ENCODE measurements around the gene C16orf96. TPM values are rescaled to one million over a fixed set of nuclear protein-coding genes. Genes with fewer than 3 reads are reported as not detected.

The C16orf96 gene
- total RNA-seq, 1 donor from 2014 or later, result not detected

DNA sequence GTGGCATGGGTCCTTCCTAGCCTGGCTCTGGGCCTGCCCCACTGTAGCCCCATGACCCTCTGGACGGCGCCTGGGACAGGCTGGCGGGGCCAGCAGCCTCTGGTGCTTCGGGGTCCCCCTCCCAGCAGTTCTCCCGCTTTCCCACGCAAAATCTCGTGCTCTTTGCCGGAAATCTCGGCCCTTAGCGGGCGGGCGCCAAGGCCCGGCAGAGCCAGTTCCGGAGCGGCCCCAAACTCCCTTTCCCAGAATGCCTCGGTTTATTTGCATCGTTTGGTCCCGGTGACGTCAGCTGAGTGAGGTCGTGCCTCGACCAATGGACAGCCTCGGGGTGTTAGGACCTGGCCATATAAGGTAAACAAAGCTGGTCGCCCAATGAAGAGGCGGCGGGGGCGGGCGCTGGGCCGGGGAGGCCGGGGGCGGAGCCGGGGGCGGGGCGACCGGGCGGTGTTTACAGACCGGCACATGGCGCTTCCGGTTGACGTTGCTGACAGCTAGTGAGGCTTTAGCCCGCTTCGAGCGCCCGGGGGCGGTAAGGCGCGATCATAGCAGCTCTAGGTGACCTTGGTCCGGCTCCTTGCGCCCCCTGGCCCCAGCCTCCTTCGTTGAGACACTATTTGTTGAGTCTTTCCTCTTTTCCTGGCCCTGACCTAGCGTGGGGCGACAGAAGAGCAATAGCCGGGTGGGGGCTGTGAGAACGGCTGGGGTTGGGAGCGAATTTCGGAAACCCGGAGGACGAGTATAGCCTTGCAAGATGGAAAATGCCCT, 60.1 kb downstream of the C16orf96 start:
- FAIRE-seq, result no peak
- TF ChIP-seq CTCF (IDR thresholded peaks at IDR 0.05; ENCODE audit: insufficient read depth, low read length, severe bottlenecking), result peak; percentile 32

DNA sequence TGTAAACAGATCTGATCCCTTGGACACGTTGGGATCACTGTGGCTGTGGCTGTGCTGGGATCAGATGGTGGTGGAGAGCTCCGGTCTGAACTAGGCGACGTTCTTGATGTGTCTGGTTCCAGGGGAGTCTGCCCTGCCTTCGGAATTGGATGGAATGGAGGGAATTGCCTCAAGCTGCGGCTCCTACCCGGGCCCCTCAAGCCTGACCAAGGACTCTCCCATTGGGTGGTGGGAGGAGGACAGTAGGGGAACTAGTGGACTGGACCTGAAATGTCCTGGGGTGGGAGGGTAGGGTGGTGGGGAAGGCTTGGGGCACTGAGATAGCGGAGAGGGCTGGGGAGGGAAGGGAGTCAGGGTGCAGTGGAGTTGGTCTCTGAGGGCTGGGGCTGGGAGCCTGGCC, 61.7 kb downstream of the C16orf96 start:
- FAIRE-seq, result no peak
- H3K27me3 ChIP-seq (ENCODE audit: control insufficient read depth, insufficient read depth, low read length), result no peaks in the 10 kb centered on the region
- no peak for DNase-seq (ENCODE audit: low read depth)
- no peak overlapping the region for H3K4me3 ChIP-seq (ENCODE audit: low read depth, low read length)
- no peak for TF ChIP-seq CTCF (IDR thresholded peaks at IDR 0.05; ENCODE audit: insufficient read depth, low read length, severe bottlenecking)
- no peaks in the 10 kb centered on the region for H3K36me3 ChIP-seq (ENCODE audit: control insufficient read depth, insufficient read depth, low read length)

More for the DNA sequence above, 60.1 kb downstream of the C16orf96 start:
- Histone ChIP-seq H3K36me3 (ENCODE audit: control insufficient read depth, insufficient read depth, low read length) (no peaks in the 10 kb centered on the region), H3K4me3 (ENCODE audit: low read depth, low read length) (peak overlapping the region; percentile 56), H3K27me3 (ENCODE audit: control insufficient read depth, insufficient read depth, low read length) (no peaks in the 10 kb centered on the region)
- peak; percentile 99 for DNase-seq (ENCODE audit: low read depth)

DNA sequence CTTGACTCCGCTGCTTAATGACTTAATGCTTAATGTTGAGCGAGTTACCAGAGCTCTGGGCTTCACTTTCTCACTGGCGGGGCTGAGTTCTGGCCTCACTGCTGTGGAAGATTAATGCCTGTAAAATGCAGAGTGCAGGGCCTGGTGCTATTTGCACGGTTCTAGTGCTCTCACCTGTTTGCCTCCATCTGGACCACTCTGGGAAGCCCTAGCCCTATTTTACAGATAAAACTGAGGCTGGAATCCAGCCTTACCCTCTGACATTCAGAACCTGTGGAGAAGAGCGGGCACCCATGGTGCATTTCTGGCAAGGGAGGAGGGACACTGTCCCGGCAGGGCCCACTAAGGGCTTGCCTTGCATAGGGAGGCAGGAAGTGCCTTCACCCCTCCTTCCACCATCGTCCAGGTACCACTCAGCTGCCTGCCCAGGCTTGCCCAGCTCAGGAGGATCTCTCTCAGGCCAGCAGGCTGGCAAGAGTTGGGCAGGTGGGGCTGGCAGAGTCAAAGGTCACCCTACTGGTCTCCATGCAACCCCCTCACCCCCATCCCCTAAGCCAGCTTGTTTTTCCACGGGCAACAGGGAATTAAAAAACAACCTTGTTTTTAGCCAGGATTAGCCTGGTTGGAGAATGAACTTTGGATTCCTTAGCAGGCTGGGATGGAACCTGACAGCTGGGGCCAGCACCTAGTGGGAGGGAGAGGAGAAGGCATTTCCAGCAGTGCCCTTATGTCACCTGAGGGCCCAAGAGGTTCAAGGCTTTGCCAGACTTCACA, 62.7 kb downstream of the C16orf96 start:
- H3K27me3 ChIP-seq (ENCODE audit: control insufficient read depth, insufficient read depth, low read length), result no peaks in the 10 kb centered on the region
- no peak for FAIRE-seq
- no peak overlapping the region for H3K4me3 ChIP-seq (ENCODE audit: low read depth, low read length)
- TF ChIP-seq CTCF (IDR thresholded peaks at IDR 0.05; ENCODE audit: insufficient read depth, low read length, severe bottlenecking), result no peak
- peak; percentile 68 for DNase-seq (ENCODE audit: low read depth)
- no peaks in the 10 kb centered on the region for H3K36me3 ChIP-seq (ENCODE audit: control insufficient read depth, insufficient read depth, low read length)

GRCh38 chr16:4623593-4623992, 67.5 kb downstream of the C16orf96 start:
- TF ChIP-seq CTCF (IDR thresholded peaks at IDR 0.05; ENCODE audit: insufficient read depth, low read length, severe bottlenecking), result no peak
- DNase-seq (ENCODE audit: low read depth) (no peak), FAIRE-seq (no peak)
- Histone ChIP-seq H3K27me3 (ENCODE audit: control insufficient read depth, insufficient read depth, low read length) (no peaks in the 10 kb centered on the region), H3K4me3 (ENCODE audit: low read depth, low read length) (no peak overlapping the region), H3K36me3 (ENCODE audit: control insufficient read depth, insufficient read depth, low read length) (no peaks in the 10 kb centered on the region)

DNA sequence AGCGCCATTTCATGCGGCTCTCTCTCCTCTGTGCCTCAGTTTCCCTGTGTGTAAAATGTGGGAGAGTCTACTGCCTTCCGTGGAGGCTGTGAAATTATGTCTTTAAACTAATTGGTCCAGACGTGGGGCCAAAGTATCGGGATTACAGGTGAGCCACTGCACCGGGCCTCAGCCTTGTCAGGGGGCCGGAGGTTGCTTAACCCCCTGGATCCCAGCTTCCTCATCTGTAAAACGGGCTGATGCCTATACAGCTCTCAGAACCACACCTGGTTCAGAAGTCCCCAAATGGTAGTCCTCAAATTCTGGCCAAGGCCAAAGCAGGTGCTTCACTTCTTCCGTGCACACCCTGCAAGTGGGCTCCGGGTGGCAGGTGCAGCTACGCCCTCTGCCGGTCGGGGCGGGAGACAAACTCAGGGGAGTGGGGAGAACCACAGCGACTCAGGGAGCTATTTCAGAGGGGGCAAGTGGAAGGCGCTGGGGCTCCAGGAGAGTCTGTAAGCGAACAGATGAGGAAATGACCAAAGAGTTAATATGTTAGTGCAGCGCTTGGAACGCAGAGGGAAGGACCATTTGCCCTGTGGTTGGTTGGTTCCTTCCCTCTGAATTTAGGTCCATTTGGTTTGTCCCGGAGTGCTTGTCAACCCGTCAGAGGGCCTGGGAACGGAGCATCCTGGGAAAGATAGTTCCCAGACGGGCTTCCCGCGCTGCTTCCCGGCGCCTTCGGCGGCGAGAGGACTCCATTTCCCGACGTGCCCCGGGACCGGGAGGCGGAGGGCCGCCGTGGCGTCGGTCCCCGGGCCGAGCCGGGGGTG, 68.1 kb downstream of the C16orf96 start, which contains the start of gene MGRN1:
Gene MGRN1, plus strand, starts transcription at position 812 of the 812 bp plus-strand sequence. CDS start 135 bp downstream, outside the sequence.
- DNase-seq (ENCODE audit: low read depth) (peak; percentile 93), FAIRE-seq (no peak)
- TF ChIP-seq CTCF (IDR thresholded peaks at IDR 0.05; ENCODE audit: insufficient read depth, low read length, severe bottlenecking), result peak; percentile 92

More for the DNA sequence above, 68.1 kb downstream of the C16orf96 start, which contains the start of gene MGRN1:
- Histone ChIP-seq H3K36me3 (ENCODE audit: control insufficient read depth, insufficient read depth, low read length) (no peaks in the 10 kb centered on the region), H3K4me3 (ENCODE audit: low read depth, low read length) (peak within 1 kb of the TSS; percentile 81), H3K27me3 (ENCODE audit: control insufficient read depth, insufficient read depth, low read length) (no peaks in the 10 kb centered on the region)

Data from bronchial epithelial cell (primary cell).